Suppressor macrophage treated with lipopolysaccharide for 4 hours (primary cell): ENCODE results near the gene B4GALT6.

ENCODE experiments used
- DNase-seq: peaks from one replicate; pipeline ENCODE4 v3.0.0-alpha.2; 2020

Gene B4GALT6

GRCh38 chr18:31686986-31687928 is 2.9 kb upstream of the B4GALT6 start:
- DNase-seq: no peak

GRCh38 chr18:31686572-31686971 is 2.2 kb upstream of the B4GALT6 start:
- DNase-seq: no peak

- peak; percentile 89 for DNase-seq
These were observed 1.0 kb upstream of the B4GALT6 start for GRCh38 chr18:31685097-31686082.

- DNase-seq: no peak
These were observed 458 bp downstream of the B4GALT6 start for GRCh38 chr18:31683968-31684278.

- no peak for DNase-seq
These were observed 1.3 kb downstream of the B4GALT6 start for GRCh38 chr18:31683106-31683505.

- no peak for DNase-seq
These were observed 3.4 kb downstream of the B4GALT6 start for GRCh38 chr18:31680831-31681568.

GRCh38 chr18:31680433-31680811 is 4.0 kb downstream of the B4GALT6 start:
- peak; percentile 59 for DNase-seq

GRCh38 chr18:31679791-31680432 is 4.5 kb downstream of the B4GALT6 start:
- no peak for DNase-seq

GRCh38 chr18:31679133-31679742 is 5.1 kb downstream of the B4GALT6 start:
- DNase-seq: peak; percentile 51

- no peak for DNase-seq
These were observed 6.0 kb downstream of the B4GALT6 start for GRCh38 chr18:31678425-31678824.

GRCh38 chr18:31677592-31677991 is 6.8 kb downstream of the B4GALT6 start:
- DNase-seq: peak; percentile 49

- no peak for DNase-seq
These were observed 9.0 kb downstream of the B4GALT6 start for GRCh38 chr18:31675404-31675803.

- DNase-seq: no peak
These were observed 11.7 kb downstream of the B4GALT6 start for GRCh38 chr18:31672628-31673135.

- DNase-seq: no peak
These were observed 12.4 kb downstream of the B4GALT6 start for GRCh38 chr18:31671951-31672350.

GRCh38 chr18:31669541-31669940 is 14.8 kb downstream of the B4GALT6 start:
- DNase-seq: no peak

- DNase-seq: no peak
These were observed 17.2 kb downstream of the B4GALT6 start for GRCh38 chr18:31667185-31667584.

GRCh38 chr18:31666055-31666454 is 18.3 kb downstream of the B4GALT6 start:
- DNase-seq: no peak

- no peak for DNase-seq
These were observed 20.3 kb downstream of the B4GALT6 start for GRCh38 chr18:31664101-31664500.

- DNase-seq: no peak
These were observed 22.4 kb downstream of the B4GALT6 start for GRCh38 chr18:31661965-31662364.

GRCh38 chr18:31660763-31661162 is 23.6 kb downstream of the B4GALT6 start:
- DNase-seq: no peak

GRCh38 chr18:31659576-31660177 is 24.7 kb downstream of the B4GALT6 start:
- DNase-seq: peak; percentile 45
